Psoas muscle (tissue), 8 donors: ENCODE results near the gene PTGER4. TPM values are rescaled to one million over a fixed set of nuclear protein-coding genes. Genes with fewer than 3 reads are reported as not detected.

Experiments
- ATAC-seq, 4 donors: fragments of 200-7000 bp; cut with Tn5 transposase; one replicate each; pipeline ENCODE4 v1.9.1; 2020; ENCODE audit warnings: moderate library complexity in 3 of 4, mild to moderate bottlenecking in 2 of 4
- DNase-seq, 2 donors: peaks; one replicate each; pipeline ENCODE4 v3.0.0-alpha.2; 2020
- H3K27ac ChIP-seq: fragments of 200-600 bp; one replicate; pipeline ENCODE4 v1.8.0; 2022
- H3K27me3 ChIP-seq, 3 donors: fragments of 200-600 bp in 1 of 3; one replicate each; pipeline versions ENCODE4 v1.6.1 to v1.8.0; 2013 to 2022; ENCODE audit warnings: low read length in 2 of 3, mild to moderate bottlenecking in 2 of 3, moderate library complexity in 1 of 3; ENCODE audit not compliant: insufficient read depth in 3 of 3
- H3K36me3 ChIP-seq, 2 donors: fragments of 200-600 bp in 1 of 2; one replicate each; pipeline versions ENCODE4 v1.6.1 to v1.8.0; 2013 to 2022; ENCODE audit warnings: low read depth in 1 of 2, mild to moderate bottlenecking in 1 of 2, moderate library complexity in 1 of 2; ENCODE audit not compliant: insufficient read depth in 1 of 2
- H3K4me1 ChIP-seq: fragments of 200-600 bp; one replicate; pipeline ENCODE4 v1.8.0; 2022
- H3K4me3 ChIP-seq: fragments of 200-600 bp; one replicate; pipeline ENCODE4 v1.8.0; 2022; ENCODE audit warnings: mild to moderate bottlenecking
- H3K9me3 ChIP-seq: fragments of 200-600 bp; one replicate; pipeline ENCODE4 v1.8.0; 2022
- intact Hi-C, 2 donors: fragments of 100-400 bp; cut with DNase I; formaldehyde crosslinking; loops; one replicate each; pipeline versions ENCODE4 v1.11.0 to v1.14.2; 2022
- polyA plus RNA-seq, 3 donors: library from polyadenylated mRNA; stranded (reverse); fragments of 200-250 nt; gene quantifications; one replicate each; pipeline ENCODE4 v1.2.3, GENCODE V29; 2013
- total RNA-seq, 4 donors: library from RNA; stranded (reverse); fragmentation: NEBNext Ultra II Directional in 2 of 4; extraction: Animal tissue kit (Norgen Biotek cat#: 25700) in 2 of 4; gene quantifications; one replicate each; pipeline versions ENCODE4 v1.2.1 to v1.2.4, GENCODE V29; 2021 to 2023
- TF ChIP-seq, protein P1 (sequence below): fragments of 200-600 bp; IDR thresholded peaks from one replicate; pipeline ENCODE4 v1.8.0; 2022; ENCODE audit warnings: antibody characterized with exemption
- donor health status: healthy with polysubstance abuse.
- donor health status: DM: no; HTN: no; CAD: no; lungs with moderate emphysema.
- donor health status: Bipolar disorder and iron deficiency.
- donor health status: healthy.
- donor health status: DM: yes; HTN: yes; CAD: no.
- donor health status: DM: no; HTN: no; CAD: no.
- donor health status: DM: no; HTN: no; CAD: no.
- donor health status: DM: yes; HTN: yes; CAD: no.

The PTGER4 gene
- total and polyA plus RNA-seq, 7 donors: 1.7 to 8.3 (median 4.8) TPM

GRCh38 chr5:40738502-40738901 lies 58.8 kb downstream of the PTGER4 start:
- H3K27me3 ChIP-seq: no peaks in the 10 kb centered on the region
- H3K27ac ChIP-seq: no peak overlapping the region
- TF ChIP-seq, protein P1, sequence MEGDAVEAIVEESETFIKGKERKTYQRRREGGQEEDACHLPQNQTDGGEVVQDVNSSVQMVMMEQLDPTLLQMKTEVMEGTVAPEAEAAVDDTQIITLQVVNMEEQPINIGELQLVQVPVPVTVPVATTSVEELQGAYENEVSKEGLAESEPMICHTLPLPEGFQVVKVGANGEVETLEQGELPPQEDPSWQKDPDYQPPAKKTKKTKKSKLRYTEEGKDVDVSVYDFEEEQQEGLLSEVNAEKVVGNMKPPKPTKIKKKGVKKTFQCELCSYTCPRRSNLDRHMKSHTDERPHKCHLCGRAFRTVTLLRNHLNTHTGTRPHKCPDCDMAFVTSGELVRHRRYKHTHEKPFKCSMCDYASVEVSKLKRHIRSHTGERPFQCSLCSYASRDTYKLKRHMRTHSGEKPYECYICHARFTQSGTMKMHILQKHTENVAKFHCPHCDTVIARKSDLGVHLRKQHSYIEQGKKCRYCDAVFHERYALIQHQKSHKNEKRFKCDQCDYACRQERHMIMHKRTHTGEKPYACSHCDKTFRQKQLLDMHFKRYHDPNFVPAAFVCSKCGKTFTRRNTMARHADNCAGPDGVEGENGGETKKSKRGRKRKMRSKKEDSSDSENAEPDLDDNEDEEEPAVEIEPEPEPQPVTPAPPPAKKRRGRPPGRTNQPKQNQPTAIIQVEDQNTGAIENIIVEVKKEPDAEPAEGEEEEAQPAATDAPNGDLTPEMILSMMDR: no peak
- peaks cover 12% of the 10 kb centered on the region for H3K4me1 ChIP-seq
- ATAC-seq (no peak), DNase-seq (no peak)
- H3K9me3 ChIP-seq: no peaks in the 10 kb centered on the region
- peaks cover 2 to 30% of the 10 kb centered on the region in 2 donors for H3K36me3 ChIP-seq
- intact Hi-C loops: loop anchor here in 1 of 2 donors (5.0 to 10.0 kb wide), 2 partner anchors 791 to 1024 kb away; no protein-coding TSS in a partner anchor
- no peak overlapping the region for H3K4me3 ChIP-seq

Other genes starting within 250 kb of the PTGER4 start
- gene TTC33, start 76.0 kb downstream of the PTGER4 start, total RNA-seq: 10 to 100 TPM; 19.7 to 38.5 (median 27.0) TPM
- gene TTC33, start 76.0 kb downstream of the PTGER4 start, polyA plus RNA-seq: 10 to 100 TPM; 11.0 to 31.5 (median 11.3) TPM
- 10 to 100 TPM; 28.1 to 36.8 (median 33.8) TPM for gene PRKAA1, start 118.5 kb downstream of the PTGER4 start, total RNA-seq
- gene PRKAA1, start 118.5 kb downstream of the PTGER4 start, polyA plus RNA-seq: 10 to 100 TPM in 2 of 3 donors, 1 to 10 TPM in 1; 9.6 to 14.2 (median 10.3) TPM
- 1,000 to 10,000 TPM in 1 of 4 donors, 100 to 1,000 TPM in 3; 737 to 1,162 (median 919) TPM for gene RPL37, start 155.3 kb downstream of the PTGER4 start, total RNA-seq
- gene RPL37, start 155.3 kb downstream of the PTGER4 start, polyA plus RNA-seq: 1,000 to 10,000 TPM in 2 of 3 donors, 100 to 1,000 TPM in 1; 991 to 2,293 (median 1,068) TPM
- 1 to 10 TPM; 3.0 to 4.1 (median 3.8) TPM for gene CARD6, start 161.5 kb downstream of the PTGER4 start, total RNA-seq
- 1 to 10 TPM; 1.1 to 2.9 (median 1.2) TPM for gene CARD6, start 161.5 kb downstream of the PTGER4 start, polyA plus RNA-seq
- 10 to 100 TPM in 1 of 4 donors, 1 to 10 TPM in 3; 1.5 to 33.0 (median 6.9) TPM for gene C7, start 229.6 kb downstream of the PTGER4 start, total RNA-seq
- gene C7, start 229.6 kb downstream of the PTGER4 start, polyA plus RNA-seq: 1 to 10 TPM; 1.2 to 5.1 (median 3.8) TPM